ENCODE results near the gene CNTNAP2.

DNA sequence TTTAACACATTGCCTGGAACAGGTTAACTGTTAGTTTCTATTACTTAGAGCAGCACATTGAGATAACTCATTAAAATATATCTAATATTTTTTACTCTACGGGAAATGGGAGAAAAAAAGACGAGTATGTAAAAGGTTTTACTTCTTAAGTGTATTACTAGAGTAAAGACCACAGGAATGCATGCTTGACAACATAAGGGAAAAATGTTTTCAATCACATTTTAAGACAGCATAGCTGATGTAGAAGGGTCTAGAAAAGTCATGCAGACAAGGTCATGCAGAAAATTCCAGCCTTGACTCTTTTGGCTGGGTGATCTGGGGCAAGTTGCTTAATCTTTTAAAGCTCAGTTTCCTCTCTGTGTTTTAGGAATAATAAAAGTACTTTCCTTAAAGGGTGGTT lies 806.2 kb downstream of the CNTNAP2 start:
- TF ChIP-seq, protein P1, sequence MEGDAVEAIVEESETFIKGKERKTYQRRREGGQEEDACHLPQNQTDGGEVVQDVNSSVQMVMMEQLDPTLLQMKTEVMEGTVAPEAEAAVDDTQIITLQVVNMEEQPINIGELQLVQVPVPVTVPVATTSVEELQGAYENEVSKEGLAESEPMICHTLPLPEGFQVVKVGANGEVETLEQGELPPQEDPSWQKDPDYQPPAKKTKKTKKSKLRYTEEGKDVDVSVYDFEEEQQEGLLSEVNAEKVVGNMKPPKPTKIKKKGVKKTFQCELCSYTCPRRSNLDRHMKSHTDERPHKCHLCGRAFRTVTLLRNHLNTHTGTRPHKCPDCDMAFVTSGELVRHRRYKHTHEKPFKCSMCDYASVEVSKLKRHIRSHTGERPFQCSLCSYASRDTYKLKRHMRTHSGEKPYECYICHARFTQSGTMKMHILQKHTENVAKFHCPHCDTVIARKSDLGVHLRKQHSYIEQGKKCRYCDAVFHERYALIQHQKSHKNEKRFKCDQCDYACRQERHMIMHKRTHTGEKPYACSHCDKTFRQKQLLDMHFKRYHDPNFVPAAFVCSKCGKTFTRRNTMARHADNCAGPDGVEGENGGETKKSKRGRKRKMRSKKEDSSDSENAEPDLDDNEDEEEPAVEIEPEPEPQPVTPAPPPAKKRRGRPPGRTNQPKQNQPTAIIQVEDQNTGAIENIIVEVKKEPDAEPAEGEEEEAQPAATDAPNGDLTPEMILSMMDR (IDR thresholded peaks at IDR 0.05) = no peak
- no peak for TF ChIP-seq POLR2A (IDR thresholded peaks at IDR 0.05)

All from stomach (tissue), 4 donors.